ENCODE data around the gene C2orf78. TPM values are rescaled to one million over a fixed set of nuclear protein-coding genes. Genes with fewer than 3 reads are reported as not detected.

The C2orf78 gene
- total and polyA plus RNA-seq, 9 of the 15 experiments (the other 6 are each of a cell fraction or from before 2014, with no cell fraction given): 0.04 to 0.28 (median 0.20) TPM

- TF ChIP-seq BCLAF1 (IDR thresholded peaks at IDR 0.05; ENCODE audit: borderline replicate concordance in 1 of 2, control insufficient read depth in 1 of 2, low read depth in 2 of 2, low read length in 1 of 2) (0 out of 4 replicates have a peak, but pooled peaks have one; percentile 10 to 56), LCOR (CRISPR knock-in tag; IDR thresholded peaks at IDR 0.05) (0 out of 2 replicates have a peak, but pooled peaks have one; percentile 17), PRPF4 (IDR thresholded peaks at IDR 0.05; ENCODE audit: insufficient read depth, low read depth, low read length, poor library complexity, severe bottlenecking) (no peak), ATF3 (IDR thresholded peaks at IDR 0.05) (no peak; the same call in 1 of the 2 replicates), ATF3 (CRISPR knock-in tag; conservative IDR thresholded peaks at IDR 0.05) (peak; percentile 71; the same call in 1 of the 2 replicates), ZFX (CRISPR knock-in tag; IDR thresholded peaks at IDR 0.05) (peak; percentile 83), PRDM10 (IDR thresholded peaks at IDR 0.05; ENCODE audit: partially characterized antibody) (no peak), ZBTB26 (CRISPR knock-in tag; IDR thresholded peaks at IDR 0.05) (no peak), HMGXB4 (CRISPR knock-in tag; IDR thresholded peaks at IDR 0.05) (peak; percentile 79; the same call in 1 of the 2 replicates), CEBPB (tag; IDR thresholded peaks at IDR 0.05) (peak; percentile 88), PTBP1 (IDR thresholded peaks at IDR 0.05; ENCODE audit: low read depth, low read length) (no peak), CHD1 (IDR thresholded peaks at IDR 0.05; ENCODE audit: low read length) (peak; percentile 67), RCOR1 (IDR thresholded peaks at IDR 0.05; ENCODE audit: borderline replicate concordance in 1 of 2, low read depth in 2 of 2, low read length in 2 of 2) (peak in 1 of 2 experiments; percentile 42; a peak in 2 of 4 replicates), ATF7 (IDR thresholded peaks at IDR 0.05) (peak; percentile 79), ZBTB1 (CRISPR knock-in tag; IDR thresholded peaks at IDR 0.05; ENCODE audit: borderline replicate concordance, low read depth) (no peak)
These were observed 45.0 kb downstream of the C2orf78 start, which contains the start of gene STAMBP (continued) for GRCh38 chr2:73828818-73829570.
